GM06990 (cell line): ENCODE data around the gene ZSCAN25.

Experiments used
- DNase-seq: peaks from one replicate; pipeline ENCODE4 v3.0.0-alpha.2; 2011; ENCODE audit not compliant: insufficient read length; ENCODE audit errors: extremely low read depth
- H3K27me3 ChIP-seq: replicated peaks from 2 replicates; pipeline ENCODE4 v1.6.0; 2011; ENCODE audit warnings: low read length; ENCODE audit not compliant: control insufficient read depth, insufficient read depth
- H3K36me3 ChIP-seq: 2 replicates; pipeline ENCODE4 v1.5.1; 2011; ENCODE audit warnings: low read length; ENCODE audit not compliant: control insufficient read depth, insufficient read depth
- H3K4me3 ChIP-seq: replicated peaks from 2 replicates; pipeline ENCODE4 v1.5.1; 2011; ENCODE audit warnings: low read depth, mild to moderate bottlenecking, control low read depth, low read length
- CTCF ChIP-seq: IDR thresholded peaks from 2 replicates; pipeline ENCODE4 v1.5.1; 2011; ENCODE audit warnings: low read length, control low read depth, mild to moderate bottlenecking, inconsistent platforms; ENCODE audit not compliant: insufficient read depth, poor library complexity, severe bottlenecking

The ZSCAN25 gene

GRCh38 chr7:99597762-99598501 lies 18.8 kb upstream of the ZSCAN25 start, which contains the start of gene TMEM225B:
Gene TMEM225B, plus strand, starts transcription at chr7:99598267. Its CDS starts 6,122 bp downstream, at chr7:99604389.
- no peaks in the 10 kb centered on the region for H3K36me3 ChIP-seq
- TF ChIP-seq CTCF: no peak
- no peak within 1 kb of the TSS for H3K4me3 ChIP-seq
- DNase-seq: no peak
- no peaks in the 10 kb centered on the region for H3K27me3 ChIP-seq

GRCh38 chr7:99599836-99600235 lies 16.9 kb upstream of the ZSCAN25 start:
- TF ChIP-seq CTCF: no peak
- Histone ChIP-seq H3K36me3 (no peaks in the 10 kb centered on the region), H3K27me3 (no peaks in the 10 kb centered on the region), H3K4me3 (no peak overlapping the region)
- no peak for DNase-seq

GRCh38 chr7:99601656-99602310 lies 15.0 kb upstream of the ZSCAN25 start:
- no peaks in the 10 kb centered on the region for H3K36me3 ChIP-seq

DNA sequence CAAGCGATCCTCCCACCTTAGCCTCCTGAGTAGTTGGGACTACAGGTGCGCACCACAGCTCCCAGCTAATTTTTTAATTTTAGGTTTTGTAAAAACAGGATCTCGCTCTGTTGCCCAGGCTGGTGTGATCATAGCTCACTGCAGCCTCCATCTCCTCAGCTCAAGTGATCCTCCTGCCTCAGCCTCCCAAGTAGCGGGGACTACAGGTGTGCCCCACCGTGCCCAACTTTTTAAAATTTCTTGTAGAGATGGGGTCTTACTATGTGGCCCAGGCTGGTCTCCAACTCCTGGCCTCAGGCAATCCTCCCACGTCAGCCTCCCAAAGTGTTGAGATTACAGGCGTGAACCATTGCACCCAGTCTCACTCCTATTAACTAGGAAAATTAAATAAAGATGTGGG lies 11.2 kb upstream of the ZSCAN25 start:
- no peak for TF ChIP-seq CTCF
- DNase-seq: no peak
- Histone ChIP-seq H3K27me3 (no peaks in the 10 kb centered on the region; the same call in 1 of the 2 replicates), H3K4me3 (no peak overlapping the region), H3K36me3 (no peaks in the 10 kb centered on the region)

More at GRCh38 chr7:99601656-99602310, 15.0 kb upstream of the ZSCAN25 start:
- Histone ChIP-seq H3K27me3 (no peaks in the 10 kb centered on the region), H3K4me3 (no peak overlapping the region)
- peak; percentile 22 for TF ChIP-seq CTCF
- no peak for DNase-seq

DNA sequence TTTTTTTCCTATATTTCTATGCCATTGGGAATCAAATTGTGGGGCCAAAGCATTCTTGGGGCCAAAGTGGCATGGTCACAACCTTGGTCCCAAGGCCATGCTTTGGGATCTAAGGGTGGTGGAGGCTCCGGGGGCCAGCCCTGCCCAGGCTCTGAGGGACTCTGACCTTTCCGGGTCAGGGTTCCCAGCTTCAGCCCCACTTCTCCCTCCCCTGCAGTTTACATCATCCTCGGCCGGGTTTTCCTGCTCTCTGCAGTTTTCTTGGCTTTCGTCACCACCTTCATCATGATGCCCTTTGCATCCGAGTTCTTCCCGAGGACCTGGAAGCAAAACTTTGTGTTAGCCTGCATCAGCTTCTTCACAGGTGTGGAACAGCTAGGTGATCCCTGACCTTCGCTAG lies 10.2 kb upstream of the ZSCAN25 start:
- DNase-seq: no peak
- no peaks in the 10 kb centered on the region; the same call in 1 of the 2 replicates for H3K27me3 ChIP-seq
- no peak overlapping the region for H3K4me3 ChIP-seq
- H3K36me3 ChIP-seq: no peaks in the 10 kb centered on the region
- no peak for TF ChIP-seq CTCF
